Sigmoid colon (tissue), 4 donors: ENCODE measurements around the gene MVB12A.

Experiments
- CTCF ChIP-seq, 4 experiments: fragments of 450-650 bp in 3 of 4; fragments of 200-600 bp in 1 of 4; IDR thresholded peaks; one replicate each; pipeline ENCODE4 v1.5.1; 2016 to 2019; ENCODE audit warnings: antibody characterized with exemption in 4 of 4, mild to moderate bottlenecking in 3 of 4, moderate library complexity in 2 of 4
- EP300 ChIP-seq, 4 donors: sonication (generic); formaldehyde crosslinking; IDR thresholded peaks; one replicate each; pipeline ENCODE4 v1.6.1; 2017; ENCODE audit warnings: antibody characterized with exemption in 4 of 4
- POLR2A ChIP-seq, 2 donors: fragments of 450-650 bp; IDR thresholded peaks; one replicate each; pipeline ENCODE4 v1.6.1; 2016; ENCODE audit warnings: antibody characterized with exemption in 2 of 2, mild to moderate bottlenecking in 2 of 2, moderate library complexity in 2 of 2
- POLR2AphosphoS5 ChIP-seq, 4 donors: sonication (generic); formaldehyde crosslinking; IDR thresholded peaks; one replicate each; pipeline ENCODE4 v1.6.1; 2017; ENCODE audit warnings: antibody characterized with exemption in 4 of 4

GRCh38 chr19:17424743-17425365 is 5.0 kb downstream of the MVB12A start:
- TF ChIP-seq POLR2A (IDR thresholded peaks at IDR 0.05) (no peak), CTCF (IDR thresholded peaks at IDR 0.05) (peak in 2 of 4 experiments; percentile 37 to 40), POLR2AphosphoS5 (IDR thresholded peaks at IDR 0.05) (no peak), EP300 (IDR thresholded peaks at IDR 0.05) (no peak)
